Panc1 (cell line): ENCODE data around the gene FAN1. TPM values are rescaled to one million over a fixed set of nuclear protein-coding genes. Genes with fewer than 3 reads are reported as not detected.

Source experiments
- ATAC-seq: fragments of 200-7000 bp; cut with Tn5 transposase; 2 replicates; pipeline ENCODE4 v1.9.1; 2020; ENCODE audit warnings: mild to moderate bottlenecking, moderate library complexity
- BruUV-seq: library from RNA; stranded (reverse); fragments of 400-500 nt; replicated peaks from 2 replicates; lab custom pipeline; 2021; lab: Mats Ljungman, UMichigan
- CTCF ChIA-PET: fragments of 300-600 bp; sonication (Branson Sonifier 250); formaldehyde crosslinking; loops from one replicate; lab custom pipeline; 2022; ENCODE audit warnings: antibody characterized with exemption; lab: Charles Lee
- POLR2A ChIA-PET: fragments of 300-600 bp; sonication (Branson Sonifier 250); formaldehyde crosslinking; loops from one replicate; lab custom pipeline; 2022; ENCODE audit warnings: antibody characterized with exemption; lab: Charles Lee
- DNase-seq: peaks from one replicate; pipeline ENCODE4 v3.0.0-alpha.2; 2010; ENCODE audit warnings: low read depth, low spot score
- H3K27ac ChIP-seq: 2 replicates; pipeline ENCODE4 v1.5.1; 2011; ENCODE audit warnings: mild to moderate bottlenecking, low read length, inconsistent platforms
- H3K27me3 ChIP-seq: fragments of 200-500 bp; sonication (Bioruptor generic); 2 replicates; pipeline ENCODE4 v1.6.0; 2014; ENCODE audit warnings: low read length, inconsistent platforms; ENCODE audit not compliant: control insufficient read depth, insufficient read depth
- H3K36me3 ChIP-seq: fragments of 200-500 bp; sonication (Bioruptor generic); 2 replicates; pipeline ENCODE4 v1.5.1; 2014; ENCODE audit warnings: inconsistent platforms, mild to moderate bottlenecking, low read length, moderate library complexity; ENCODE audit not compliant: control insufficient read depth, insufficient read depth
- H3K4me1 ChIP-seq: 2 replicates; pipeline ENCODE4 v1.5.1; 2011; ENCODE audit warnings: inconsistent platforms, mild to moderate bottlenecking, low read length, moderate library complexity; ENCODE audit not compliant: control insufficient read depth, insufficient read depth
- H3K4me3 ChIP-seq, 2 experiments: 2 replicates each; pipeline ENCODE4 v1.5.1; 2011 to 2012; ENCODE audit warnings: low read depth in 2 of 2, low read length in 2 of 2, mild to moderate bottlenecking in 2 of 2, inconsistent platforms in 1 of 2, moderate library complexity in 1 of 2
- H3K9me3 ChIP-seq: fragments of 200-500 bp; sonication (Bioruptor generic); 2 replicates; pipeline ENCODE4 v1.5.1; 2014; ENCODE audit warnings: low read depth, mild to moderate bottlenecking, inconsistent platforms, low read length, moderate library complexity; ENCODE audit not compliant: control insufficient read depth, insufficient read depth
- CTCF ChIP-seq: fragments of 450-650 bp; IDR thresholded peaks from 2 replicates; pipeline ENCODE4 v1.5.1; 2017; ENCODE audit warnings: mild to moderate bottlenecking
- POLR2AphosphoS5 ChIP-seq: IDR thresholded peaks from 2 replicates; pipeline ENCODE4 v1.6.1; 2012; ENCODE audit warnings: mild to moderate bottlenecking, low read depth, low read length, moderate library complexity
- SIN3A ChIP-seq: IDR thresholded peaks from 2 replicates; pipeline ENCODE4 v1.6.1; 2012; ENCODE audit warnings: low read depth, mild to moderate bottlenecking, low read length, moderate library complexity, borderline replicate concordance; ENCODE audit not compliant: insufficient read depth
- TCF7L2 ChIP-seq: IDR thresholded peaks from 2 replicates; pipeline ENCODE4 v1.6.1; 2011; ENCODE audit warnings: mild to moderate bottlenecking, low read depth, low read length, inconsistent platforms
- in situ Hi-C: cut with HindIII; loops from 2 replicates; pipeline ENCODE4 v1.10.0; 2016; ENCODE audit warnings: low sequenced_read_pairs, low pct_unique_long_range_greater_than_20kb
- intact Hi-C: fragments of 100-400 bp; cut with micrococcal nuclease; formaldehyde crosslinking; loops from one replicate; pipeline ENCODE4 v1.10.0; 2022; ENCODE audit not compliant: unreplicated experiment
- total RNA-seq: library from RNA; stranded (reverse); gene quantifications from one replicate; pipeline ENCODE4 v1.2.1, GENCODE V29; 2021; ENCODE audit not compliant: unreplicated experiment
- TF ChIP-seq, protein P1 (sequence below), 2 experiments: IDR thresholded peaks; 2 replicates each; pipeline ENCODE4 v1.6.1; 2011 to 2012; ENCODE audit warnings: low read depth in 2 of 2, control low read depth in 1 of 2, low read length in 1 of 2, mild to moderate bottlenecking in 1 of 2, moderate library complexity in 1 of 2; ENCODE audit not compliant: insufficient read depth in 1 of 2

The FAN1 gene
- total RNA-seq, 1 experiment from 2014 or later = 16.4 TPM

DNA sequence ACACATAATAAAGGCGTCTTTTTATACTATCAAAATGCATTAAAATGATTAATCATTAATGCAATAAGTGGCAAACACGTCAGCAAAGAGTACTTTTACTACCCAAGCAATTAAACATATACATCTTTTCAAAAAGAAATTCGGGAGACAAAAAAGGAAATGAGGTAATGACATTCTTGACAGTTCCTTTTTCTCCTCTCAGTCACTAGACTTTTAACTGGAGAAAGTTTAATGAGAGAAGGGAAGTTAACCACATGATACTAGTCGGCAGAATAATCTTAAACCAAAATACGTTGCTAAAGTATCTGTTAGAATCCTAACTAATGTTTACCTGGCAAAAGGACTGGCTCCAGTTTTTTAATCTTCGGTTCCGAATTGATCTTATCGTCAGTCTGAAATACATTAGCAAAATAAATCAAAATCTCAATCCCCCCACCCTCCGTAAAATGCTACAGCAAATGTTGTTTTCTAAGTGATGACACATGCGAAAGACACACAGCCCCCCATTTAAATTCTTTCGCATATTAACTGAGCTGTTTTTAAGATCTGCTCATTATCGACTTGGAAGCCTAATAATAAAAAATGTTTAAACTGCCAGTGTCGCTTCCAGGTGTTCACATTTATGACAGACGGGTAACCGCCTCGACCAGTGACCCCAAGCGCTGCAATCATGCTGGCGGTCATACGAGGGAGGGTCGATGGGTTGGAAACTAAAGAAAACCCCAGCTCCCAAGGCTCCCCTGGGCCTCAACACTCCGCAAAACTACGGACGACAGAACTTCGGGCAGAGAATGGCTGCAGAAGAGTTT is 86.9 kb downstream of the FAN1 start:
- intact Hi-C loops = loop anchor here (5.0 kb wide), 1 partner anchor 137 kb away; no protein-coding TSS in a partner anchor
- Histone ChIP-seq H3K4me1 (peaks cover 11% of the 10 kb centered on the region; the same call in 1 of the 2 replicates), H3K27ac (peak overlapping the region; percentile 82), H3K36me3 (no peaks in the 10 kb centered on the region; the same call in 1 of the 2 replicates), H3K27me3 (no peaks in the 10 kb centered on the region), H3K4me3 (peak overlapping the region; percentile 74 to 90), H3K9me3 (no peaks in the 10 kb centered on the region)
- TF ChIP-seq, protein P1, sequence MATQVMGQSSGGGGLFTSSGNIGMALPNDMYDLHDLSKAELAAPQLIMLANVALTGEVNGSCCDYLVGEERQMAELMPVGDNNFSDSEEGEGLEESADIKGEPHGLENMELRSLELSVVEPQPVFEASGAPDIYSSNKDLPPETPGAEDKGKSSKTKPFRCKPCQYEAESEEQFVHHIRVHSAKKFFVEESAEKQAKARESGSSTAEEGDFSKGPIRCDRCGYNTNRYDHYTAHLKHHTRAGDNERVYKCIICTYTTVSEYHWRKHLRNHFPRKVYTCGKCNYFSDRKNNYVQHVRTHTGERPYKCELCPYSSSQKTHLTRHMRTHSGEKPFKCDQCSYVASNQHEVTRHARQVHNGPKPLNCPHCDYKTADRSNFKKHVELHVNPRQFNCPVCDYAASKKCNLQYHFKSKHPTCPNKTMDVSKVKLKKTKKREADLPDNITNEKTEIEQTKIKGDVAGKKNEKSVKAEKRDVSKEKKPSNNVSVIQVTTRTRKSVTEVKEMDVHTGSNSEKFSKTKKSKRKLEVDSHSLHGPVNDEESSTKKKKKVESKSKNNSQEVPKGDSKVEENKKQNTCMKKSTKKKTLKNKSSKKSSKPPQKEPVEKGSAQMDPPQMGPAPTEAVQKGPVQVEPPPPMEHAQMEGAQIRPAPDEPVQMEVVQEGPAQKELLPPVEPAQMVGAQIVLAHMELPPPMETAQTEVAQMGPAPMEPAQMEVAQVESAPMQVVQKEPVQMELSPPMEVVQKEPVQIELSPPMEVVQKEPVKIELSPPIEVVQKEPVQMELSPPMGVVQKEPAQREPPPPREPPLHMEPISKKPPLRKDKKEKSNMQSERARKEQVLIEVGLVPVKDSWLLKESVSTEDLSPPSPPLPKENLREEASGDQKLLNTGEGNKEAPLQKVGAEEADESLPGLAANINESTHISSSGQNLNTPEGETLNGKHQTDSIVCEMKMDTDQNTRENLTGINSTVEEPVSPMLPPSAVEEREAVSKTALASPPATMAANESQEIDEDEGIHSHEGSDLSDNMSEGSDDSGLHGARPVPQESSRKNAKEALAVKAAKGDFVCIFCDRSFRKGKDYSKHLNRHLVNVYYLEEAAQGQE (IDR thresholded peaks at IDR 0.05; ENCODE audit: insufficient read depth in 1 of 2, low read depth in 2 of 2, low read length in 1 of 2) = no peak
- TF ChIP-seq POLR2AphosphoS5 = no peak
- no peak for TF ChIP-seq TCF7L2
- TF ChIP-seq SIN3A = no peak
- TF ChIP-seq CTCF = no peak
- DNase-seq (no peak), ATAC-seq (no peak; the same call in 1 of the 2 replicates)
- BruUV-seq = no TSS peak
- ChIA-PET POLR2A (no interaction called here), CTCF (no interaction called here)
- in situ Hi-C loops = no loop called here

GRCh38 chr15:30991255-30992235 is 87.8 kb downstream of the FAN1 start, which contains the start of gene MTMR10:
Gene MTMR10, minus strand, starts transcription at chr15:30991628. Its CDS starts 122 bp downstream, at chr15:30991506.
- CTCF ChIA-PET = no interaction called here
- peaks cover 11% of the 10 kb centered on the region; the same call in 1 of the 2 replicates for H3K4me1 ChIP-seq
- H3K27ac ChIP-seq = peak within 1 kb of the TSS; percentile 83
- H3K9me3 ChIP-seq = no peaks in the 10 kb centered on the region
- POLR2A ChIA-PET = interaction anchor here (0.6 kb wide), 1 partner anchor 153 kb away, joined by 7 read pairs; no protein-coding TSS in a partner anchor
- peak within 1 kb of the TSS; percentile 74 to 90 for H3K4me3 ChIP-seq
- H3K27me3 ChIP-seq = no peaks in the 10 kb centered on the region
- no peaks in the 10 kb centered on the region; the same call in 1 of the 2 replicates for H3K36me3 ChIP-seq
- no peak for TF ChIP-seq CTCF
- no peak; the same call in 1 of the 2 replicates for TF ChIP-seq SIN3A
- TF ChIP-seq TCF7L2 = peak; percentile 47
- TF ChIP-seq, protein P1 (IDR thresholded peaks at IDR 0.05; ENCODE audit: insufficient read depth in 1 of 2, low read depth in 2 of 2, low read length in 1 of 2) = no peak
- peak; percentile 80 for TF ChIP-seq POLR2AphosphoS5
- TSS peak; percentile 93 for BruUV-seq
- intact Hi-C loops (loop anchor here (5.0 kb wide), 1 partner anchor 136 kb away; no protein-coding TSS in a partner anchor), in situ Hi-C loops (no loop called here)
- peak; percentile 97 for ATAC-seq
- no peak for DNase-seq
